GM12878 (cell line): ENCODE measurements around the gene AAR2.

Experiments
- CREB1 ChIP-seq: IDR thresholded peaks from 2 replicates; pipeline ENCODE4 v1.6.1; 2012; ENCODE audit warnings: low read depth, mild to moderate bottlenecking, inconsistent platforms
- CTCF ChIP-seq, 3 experiments: IDR thresholded peaks in 2 of 3; conservative IDR thresholded peaks in 1 of 3; 2 replicates each; pipeline ENCODE4 v1.5.1; 2011; ENCODE audit warnings: low read depth in 3 of 3, low read length in 3 of 3, mild to moderate bottlenecking in 3 of 3, control low read depth in 2 of 3, moderate library complexity in 2 of 3, inconsistent platforms in 1 of 3, mixed read lengths in 1 of 3; ENCODE audit not compliant: control insufficient read depth in 2 of 3, insufficient read depth in 1 of 3; ENCODE audit errors: extremely low read depth in 1 of 3
- EGR1 ChIP-seq, 2 experiments: IDR thresholded peaks; 1 replicate in 1 of 2; 2 replicates in 1 of 2; pipeline ENCODE4 v1.6.1; 2011 to 2012; ENCODE audit warnings: low read depth in 2 of 2, low read length in 2 of 2, borderline replicate concordance in 1 of 2, mild to moderate bottlenecking in 1 of 2, moderate library complexity in 1 of 2
- HDAC6 ChIP-seq: fragments of 200-600 bp; sonication (generic); IDR thresholded peaks from one replicate; pipeline ENCODE4 v1.8.0; 2017; ENCODE audit warnings: antibody characterized with exemption; ENCODE audit not compliant: unreplicated experiment
- HDGF ChIP-seq: fragments of 450-650 bp; IDR thresholded peaks from 2 replicates; pipeline ENCODE4 v1.6.1; 2016; ENCODE audit warnings: antibody characterized with exemption
- MXI1 ChIP-seq: fragments of 150-350 bp; IDR thresholded peaks from 2 replicates; pipeline ENCODE4 v1.6.1; 2011; ENCODE audit warnings: low read depth, mild to moderate bottlenecking, inconsistent platforms, low read length, improper control_type of control experiment
- NFIC ChIP-seq: IDR thresholded peaks from 2 replicates; pipeline ENCODE4 v1.6.1; 2012; ENCODE audit warnings: low read depth, mild to moderate bottlenecking, inconsistent platforms, low read length, moderate library complexity
- POLR2A ChIP-seq: IDR thresholded peaks from 2 replicates; pipeline ENCODE4 v1.6.1; 2011; ENCODE audit warnings: low read depth, mild to moderate bottlenecking, low read length
- POU2F2 ChIP-seq: IDR thresholded peaks from 3 replicates; pipeline ENCODE4 v1.6.1; 2011; ENCODE audit warnings: low read depth, mild to moderate bottlenecking, low read length, borderline replicate concordance
- RCOR1 ChIP-seq: conservative IDR thresholded peaks from 2 replicates; pipeline ENCODE4 v1.6.1; 2012; ENCODE audit warnings: low read depth, low read length, improper control_type of control experiment
- SMC3 ChIP-seq: IDR thresholded peaks from 2 replicates; pipeline ENCODE4 v1.6.1; 2011; ENCODE audit warnings: low read length, improper control_type of control experiment, borderline replicate concordance
- SPI1 ChIP-seq: IDR thresholded peaks from 2 replicates; pipeline ENCODE4 v1.6.1; 2011; ENCODE audit warnings: low read depth, mild to moderate bottlenecking, low read length, moderate library complexity, borderline replicate concordance; ENCODE audit not compliant: insufficient read depth

DNA sequence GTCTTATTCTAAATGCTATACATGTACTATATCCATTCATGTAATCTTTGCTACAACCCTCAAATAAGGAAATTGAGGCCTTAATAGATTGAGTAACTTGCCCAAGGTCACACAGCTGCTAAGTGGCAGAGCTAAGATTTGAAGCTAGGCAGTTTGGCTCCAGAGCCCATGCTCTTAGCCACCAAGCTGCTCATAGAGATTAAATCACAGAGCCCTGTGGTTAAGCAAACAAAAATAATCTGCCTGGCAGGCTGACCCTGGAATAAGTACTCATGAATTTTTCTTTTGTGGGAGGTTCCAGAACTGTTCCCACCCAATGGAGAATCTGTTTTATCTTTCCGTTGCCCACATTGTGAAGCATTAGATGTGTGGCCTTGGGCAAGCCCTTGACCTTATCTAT lies 7.4 kb downstream of the AAR2 start:
- TF ChIP-seq CTCF (IDR thresholded peaks at IDR 0.05 in 2 of 3, conservative IDR thresholded peaks at IDR 0.05 in 1 of 3; ENCODE audit: control insufficient read depth in 2 of 3, extremely low read depth in 1 of 3, insufficient read depth in 1 of 3, low read depth in 3 of 3, low read length in 3 of 3): no peak
- TF ChIP-seq NFIC: no peak
- TF ChIP-seq EGR1 (IDR thresholded peaks at IDR 0.05; ENCODE audit: borderline replicate concordance in 1 of 2, low read depth in 2 of 2, low read length in 2 of 2): no peak
- no peak for TF ChIP-seq HDAC6
- no peak for TF ChIP-seq MXI1
- TF ChIP-seq CREB1: no peak
- TF ChIP-seq SPI1: no peak
- TF ChIP-seq HDGF: no peak
- no peak for TF ChIP-seq RCOR1
- TF ChIP-seq POU2F2: no peak
- TF ChIP-seq POLR2A: no peak
- TF ChIP-seq SMC3: no peak
